VCaP (cell line): Measurements from ENCODE around the gene FBXO34.

Experiments used
- H3K27ac ChIP-seq: fragments of 450-650 bp; 2 replicates; pipeline ENCODE4 v1.5.1; 2017
- TF ChIP-seq, protein P1 (sequence below): fragments of 450-650 bp; conservative IDR thresholded peaks from 2 replicates; pipeline ENCODE4 v1.5.1; 2017; ENCODE audit warnings: mild to moderate bottlenecking, moderate library complexity

FBXO34 gene

DNA sequence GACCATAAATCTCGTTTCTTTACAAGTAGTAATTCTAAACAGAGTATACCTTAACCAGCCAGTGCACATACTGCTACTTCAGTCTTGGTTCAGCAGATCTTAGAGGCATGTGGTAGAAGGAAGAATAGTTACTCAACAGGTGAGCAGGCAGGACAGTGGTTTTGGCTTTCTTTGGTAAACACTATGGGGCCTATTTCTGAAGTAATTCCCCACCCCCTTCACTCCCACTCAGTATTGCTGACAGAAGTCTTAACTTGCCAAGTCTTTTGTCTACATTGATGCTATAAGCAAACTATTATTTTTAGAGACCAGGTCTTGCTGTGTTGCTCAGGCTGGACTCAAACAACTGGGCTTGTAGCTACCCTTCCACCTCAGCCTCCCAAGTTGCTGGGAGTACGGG is 68.5 kb downstream of the FBXO34 start:
- H3K27ac ChIP-seq = no peak overlapping the region
- TF ChIP-seq, protein P1, sequence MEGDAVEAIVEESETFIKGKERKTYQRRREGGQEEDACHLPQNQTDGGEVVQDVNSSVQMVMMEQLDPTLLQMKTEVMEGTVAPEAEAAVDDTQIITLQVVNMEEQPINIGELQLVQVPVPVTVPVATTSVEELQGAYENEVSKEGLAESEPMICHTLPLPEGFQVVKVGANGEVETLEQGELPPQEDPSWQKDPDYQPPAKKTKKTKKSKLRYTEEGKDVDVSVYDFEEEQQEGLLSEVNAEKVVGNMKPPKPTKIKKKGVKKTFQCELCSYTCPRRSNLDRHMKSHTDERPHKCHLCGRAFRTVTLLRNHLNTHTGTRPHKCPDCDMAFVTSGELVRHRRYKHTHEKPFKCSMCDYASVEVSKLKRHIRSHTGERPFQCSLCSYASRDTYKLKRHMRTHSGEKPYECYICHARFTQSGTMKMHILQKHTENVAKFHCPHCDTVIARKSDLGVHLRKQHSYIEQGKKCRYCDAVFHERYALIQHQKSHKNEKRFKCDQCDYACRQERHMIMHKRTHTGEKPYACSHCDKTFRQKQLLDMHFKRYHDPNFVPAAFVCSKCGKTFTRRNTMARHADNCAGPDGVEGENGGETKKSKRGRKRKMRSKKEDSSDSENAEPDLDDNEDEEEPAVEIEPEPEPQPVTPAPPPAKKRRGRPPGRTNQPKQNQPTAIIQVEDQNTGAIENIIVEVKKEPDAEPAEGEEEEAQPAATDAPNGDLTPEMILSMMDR = no peak

DNA sequence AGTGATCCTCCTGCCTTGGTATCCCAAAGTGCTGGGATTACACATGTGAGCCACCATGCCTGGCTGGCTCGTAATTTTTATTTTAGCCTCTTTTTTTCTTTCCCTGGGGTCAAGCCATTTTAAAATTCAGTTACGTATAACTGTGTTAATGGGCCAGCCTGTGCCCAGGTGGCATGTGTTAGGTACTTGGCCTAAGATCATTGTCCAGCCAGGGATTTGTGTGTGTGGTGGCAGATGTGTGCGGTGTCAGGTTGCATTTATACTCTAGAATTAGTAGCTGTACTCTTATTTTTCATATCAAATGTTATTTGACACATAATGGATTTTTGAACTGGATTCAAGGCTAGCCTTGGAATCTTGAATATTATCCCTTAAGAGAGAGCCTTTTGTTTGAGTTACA is 69.3 kb downstream of the FBXO34 start:
- TF ChIP-seq, protein P1 = no peak
- no peak overlapping the region for H3K27ac ChIP-seq

DNA sequence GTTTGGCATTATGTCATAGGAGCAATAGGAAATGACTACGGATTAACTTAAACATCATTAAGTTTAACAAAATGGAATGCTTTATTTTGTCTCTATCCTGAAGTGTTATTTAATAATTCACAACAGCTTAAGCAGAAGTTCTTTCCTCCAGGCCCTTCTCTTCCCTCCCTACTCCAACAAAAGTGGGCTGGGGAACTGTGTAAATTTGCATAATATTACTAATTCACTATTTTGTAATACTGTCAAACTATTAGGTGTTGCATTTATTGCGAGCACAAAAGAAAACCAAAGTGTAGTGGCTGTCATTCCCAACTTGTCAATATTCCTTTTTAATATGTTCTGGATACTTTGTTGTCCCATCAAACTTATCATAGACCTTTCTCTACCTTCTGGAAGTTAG is 70.6 kb downstream of the FBXO34 start:
- TF ChIP-seq, protein P1 = no peak
- H3K27ac ChIP-seq = no peak overlapping the region

DNA sequence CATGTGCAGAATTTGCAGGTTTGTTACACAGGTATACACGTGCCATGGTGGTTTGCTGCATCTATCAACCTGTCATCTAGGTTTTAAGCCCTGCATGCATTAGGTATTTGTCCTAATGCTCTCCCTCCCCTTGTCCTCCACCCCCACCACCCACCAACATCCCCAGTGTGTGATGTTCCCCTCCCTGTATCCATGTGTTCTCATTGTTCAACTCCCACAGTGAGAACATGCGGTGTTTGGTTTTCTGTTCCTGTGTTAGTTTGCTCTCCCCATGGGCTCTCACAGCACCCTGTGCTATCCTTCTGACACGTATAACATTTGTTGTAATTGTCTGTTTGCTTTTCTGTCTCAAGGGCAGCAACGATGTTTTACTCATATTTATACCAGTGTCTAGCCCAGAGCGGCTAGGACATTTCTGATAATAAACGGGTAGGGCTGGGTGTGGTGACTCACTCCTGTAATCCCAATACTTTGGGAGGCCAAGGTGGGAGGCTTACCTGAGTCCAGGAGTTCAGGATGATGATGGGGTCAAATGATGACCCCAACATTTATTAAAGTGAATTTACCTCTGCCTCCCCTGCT is 73.5 kb downstream of the FBXO34 start:
- H3K27ac ChIP-seq = peak overlapping the region; percentile 52

DNA sequence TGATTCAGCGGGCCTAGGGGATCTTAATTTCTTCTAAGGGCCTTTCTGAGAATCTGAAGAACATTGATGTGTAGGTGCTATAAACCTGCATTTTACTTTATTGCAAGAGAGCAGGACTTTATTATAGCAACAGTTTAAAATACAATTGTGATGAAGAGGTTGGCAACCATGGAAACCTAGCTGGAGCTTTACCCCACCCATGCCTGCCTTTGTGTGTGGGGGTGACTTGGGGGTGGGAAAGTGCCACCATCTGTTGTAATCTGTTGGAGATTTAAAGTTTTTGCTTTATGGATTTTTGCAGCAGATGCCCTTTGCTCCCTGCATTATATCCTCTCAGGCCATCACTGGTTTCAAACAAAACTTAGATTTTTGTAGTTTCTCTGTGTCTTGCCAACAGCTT is 75.8 kb downstream of the FBXO34 start:
- TF ChIP-seq, protein P1 = no peak
- 0 out of 2 replicates have a peak overlapping the region, but pooled peaks have one; percentile 77 for H3K27ac ChIP-seq

DNA sequence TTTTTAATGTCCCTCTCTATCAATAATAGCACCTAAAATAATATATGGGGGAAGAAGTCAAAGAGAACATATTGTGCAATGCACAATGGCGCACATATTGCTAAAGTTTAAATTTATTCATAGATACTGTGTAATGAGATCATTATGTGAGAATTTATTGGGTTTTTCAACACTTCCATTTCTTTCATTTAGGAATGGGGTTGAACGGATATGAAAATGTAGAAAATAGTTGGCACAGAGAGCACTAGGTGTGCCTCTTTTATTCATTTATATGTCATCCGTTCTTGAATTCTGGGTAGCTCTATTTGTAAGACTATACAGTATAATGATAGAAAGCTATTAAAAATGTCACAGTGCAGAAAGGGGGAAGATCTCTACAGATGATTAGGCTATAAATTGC is 76.5 kb downstream of the FBXO34 start:
- TF ChIP-seq, protein P1 = no peak
- H3K27ac ChIP-seq = peak overlapping the region; percentile 77; the same call in 1 of the 2 replicates

DNA sequence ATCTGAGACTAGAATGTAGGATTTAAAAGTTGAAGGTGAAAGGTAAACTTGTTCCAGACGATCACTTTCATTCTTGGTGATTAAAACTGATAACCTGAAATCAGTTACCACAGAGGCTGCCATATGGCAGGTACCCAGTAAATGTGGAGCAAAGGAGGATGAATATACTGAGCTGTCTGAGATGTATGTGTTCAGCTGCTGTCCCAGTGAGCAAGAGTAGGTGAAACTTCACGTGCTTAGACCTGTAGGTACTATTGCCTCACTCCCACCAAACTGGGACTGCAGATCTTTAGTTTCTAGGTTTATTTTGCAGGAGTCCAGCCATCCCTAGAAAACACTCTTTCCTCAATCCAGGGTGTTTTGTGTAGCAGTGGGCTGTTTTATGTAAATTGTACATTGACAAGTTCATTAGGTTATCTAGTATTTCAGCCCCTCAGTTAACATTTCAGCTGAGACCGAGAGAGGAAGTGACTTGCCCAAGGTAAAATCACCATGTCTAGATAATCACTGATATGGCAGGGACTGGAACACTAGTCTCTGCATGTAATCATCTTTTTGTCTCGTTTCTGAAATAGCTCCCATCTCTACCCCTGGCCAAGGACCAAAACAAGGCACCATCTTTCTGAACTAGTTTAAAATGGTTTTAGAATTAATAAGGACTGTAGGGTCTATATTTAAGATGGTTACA is 77.7 kb downstream of the FBXO34 start:
- TF ChIP-seq, protein P1 = no peak
- peak overlapping the region; percentile 77 for H3K27ac ChIP-seq

DNA sequence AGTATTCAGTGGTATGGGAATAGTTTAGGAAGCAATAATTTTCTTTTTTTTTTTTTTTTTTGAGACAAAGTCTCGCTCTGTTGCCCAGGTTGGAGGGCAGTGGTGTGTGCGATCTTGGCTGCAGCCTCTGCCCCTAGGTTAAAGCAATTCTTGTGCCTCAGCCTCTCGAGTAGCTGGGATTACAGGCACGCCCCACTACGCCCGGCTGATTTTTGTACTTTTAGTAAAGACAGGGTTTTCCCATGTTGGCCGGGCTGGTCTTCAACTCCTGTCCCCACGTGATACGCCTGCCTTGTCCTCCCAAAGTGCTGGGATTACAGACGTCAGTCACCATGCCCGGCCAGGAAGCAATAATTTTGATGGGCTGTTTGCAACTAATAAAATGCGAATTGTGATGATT is 78.3 kb downstream of the FBXO34 start:
- TF ChIP-seq, protein P1 = no peak
- H3K27ac ChIP-seq = peak overlapping the region; percentile 77
